Heart right ventricle (tissue), 16 donors: ENCODE data around the gene NEDD9. TPM values are rescaled to one million over a fixed set of nuclear protein-coding genes. Genes with fewer than 3 reads are reported as not detected.

Experiments used
- ATAC-seq, 8 donors: fragments of 200-7000 bp; cut with Tn5 transposase; one replicate each; pipeline ENCODE4 v1.9.1; 2020; ENCODE audit warnings: mild to moderate bottlenecking in 8 of 8, moderate library complexity in 8 of 8, moderate number of reproducible peaks in 1 of 8
- DNase-seq, 2 donors: peaks; one replicate each; pipeline ENCODE4 v3.0.0-alpha.2; 2020
- H3K27ac ChIP-seq, 10 donors: fragments of 200-600 bp; sonication (generic) in 2 of 10; one replicate each; pipeline versions ENCODE4 v1.5.0 to v1.8.0; 2020 to 2022; ENCODE audit warnings: mild to moderate bottlenecking in 3 of 10
- H3K27me3 ChIP-seq, 7 donors: fragments of 200-600 bp; one replicate each; pipeline ENCODE4 v1.8.0; 2021 to 2022; ENCODE audit warnings: mild to moderate bottlenecking in 2 of 7
- H3K36me3 ChIP-seq, 9 donors: fragments of 200-600 bp; sonication (generic) in 1 of 9; one replicate each; pipeline versions ENCODE4 v1.5.0 to v1.8.0; 2020 to 2022; ENCODE audit warnings: mild to moderate bottlenecking in 2 of 9
- H3K4me1 ChIP-seq, 9 donors: fragments of 200-600 bp; sonication (generic) in 1 of 9; one replicate each; pipeline versions ENCODE4 v1.5.0 to v1.8.0; 2020 to 2022; ENCODE audit warnings: mild to moderate bottlenecking in 4 of 9
- H3K4me3 ChIP-seq, 10 donors: fragments of 200-600 bp; sonication (generic) in 2 of 10; one replicate each; pipeline versions ENCODE4 v1.5.0 to v1.8.0; 2020 to 2022; ENCODE audit warnings: mild to moderate bottlenecking in 7 of 10, moderate library complexity in 2 of 10
- H3K9me3 ChIP-seq, 11 donors: fragments of 200-600 bp in 10 of 11; sonication (generic) in 2 of 11; one replicate each; pipeline versions ENCODE4 v1.5.0 to v1.8.0; 2013 to 2022; ENCODE audit warnings: mild to moderate bottlenecking in 2 of 11, control low read depth in 1 of 11, moderate library complexity in 1 of 11
- CTCF ChIP-seq, 9 donors: fragments of 200-600 bp; sonication (generic) in 2 of 9; IDR thresholded peaks; one replicate each; pipeline versions ENCODE4 v1.5.0 to v1.8.0; 2021 to 2022; ENCODE audit warnings: antibody characterized with exemption in 9 of 9, mild to moderate bottlenecking in 5 of 9, moderate library complexity in 1 of 9
- whole genome bisulfite sequencing, 2 donors: extraction: QIAGEN DNeasy Blood & Tissue Kit; methylation state at CpG; one replicate each; pipeline ENCODE4 v1.1.7; 2013; ENCODE audit warnings: inconsistent platforms in 1 of 2; 5-methylcytosine and 5-hydroxymethylcytosine counted together
- intact Hi-C, 10 donors: fragments of 100-400 bp; cut with DNase I; formaldehyde crosslinking; loops; one replicate each; pipeline versions ENCODE4 v1.11.1 to v1.14.2; 2022
- polyA plus RNA-seq, 2 donors: library from polyadenylated mRNA; stranded (reverse); fragments of 200-250 nt; gene quantifications; one replicate each; pipeline ENCODE4 v1.2.3, GENCODE V29; 2013
- total RNA-seq, 10 donors: library from RNA; stranded (reverse); fragmentation: NEBNext Ultra II Directional in 3 of 10; extraction: Animal tissue kit (Norgen Biotek cat#: 25700) in 3 of 10; gene quantifications; one replicate each; pipeline versions ENCODE4 v1.2.1 to v1.2.4, GENCODE V29; 2021 to 2023
- donor health status: Arrhythmogenic right ventricular cardiomyopathy.
- donor health status: ischemic (EF 13 %, LVEDD 7.1; RV severe dilation, severe dysfunction).
- donor health status: healthy with polysubstance abuse.
- donor health status: DM: no; HTN: yes; CAD: no.
- donor health status: DM: no; HTN: no; CAD: no.
- donor health status: ischemic (EF 25% LVEDD 6.9; RV normal size, moderate dysfunction).
- donor health status: ischemic (EF 25% LVEDD 5.7; RV mildly dilated, moderate dysfunction).
- donor health status: healthy.
- donor health status: DM: yes; HTN: yes; CAD: no.
- donor health status: Ischemic cardiomyopathy.
- donor health status: ischemic (EF 35%, LVEDD 5.7; RV mildly dilated, moderate dysfunction).
- donor health status: nonischemic (EF 11% LVEDD 7.7; RV severe dilation, severe dysfunction).
- donor health status: DM: yes; HTN: yes; CAD: no.
- donor health status: PGD.
- donor health status: ischemic (EF 29% LVEDD 5.4; RV normal size, mild dysfunction).
- donor health status: nonischemic (EF 23%, LVEDD 6.1; RV moderate dilation, normal function).

Gene NEDD9
- total and polyA plus RNA-seq, 12 donors, result 10.8 to 34.2 (median 23.3) TPM

- TF ChIP-seq CTCF (IDR thresholded peaks at IDR 0.05), result no peak
- no peaks in the 10 kb centered on the region for H3K36me3 ChIP-seq
- DNase-seq (no peak), ATAC-seq (no peak)
- no peaks in the 10 kb centered on the region for H3K9me3 ChIP-seq
- 93% methylated on average over 6 of the region's 6 CpGs for WGBS, 2 donors
- H3K4me1 ChIP-seq, result peaks cover 7 to 27% (median 19%) of the 10 kb centered on the region in 9 donors
- H3K27me3 ChIP-seq, result no peaks in the 10 kb centered on the region
- intact Hi-C loops, result loop anchor here in 1 of 10 donors (5.0 kb wide), 1 partner anchor 88 kb away; no protein-coding TSS in a partner anchor
- no peak overlapping the region for H3K4me3 ChIP-seq
- peak overlapping the region in 8 of 10 donors; percentile 46 to 85 (median 66) for H3K27ac ChIP-seq
These were observed 31.6 kb upstream of the NEDD9 start for GRCh38 chr6:11264100-11264499.

- 6 to 12% methylated on average over 5 of the region's 5 CpGs for WGBS, 2 donors
- Histone ChIP-seq H3K36me3 (no peaks in the 10 kb centered on the region), H3K27ac (peak overlapping the region; percentile 46 to 85 (median 62)), H3K4me3 (peak overlapping the region in 1 of 10 donors; percentile 20), H3K4me1 (peaks cover 7 to 28% (median 19%) of the 10 kb centered on the region in 9 donors), H3K27me3 (no peaks in the 10 kb centered on the region), H3K9me3 (no peaks in the 10 kb centered on the region)
- DNase-seq (peak in 1 of 2 donors; percentile 79), ATAC-seq (peak; percentile 86 to 97 (median 92))
- no peak for TF ChIP-seq CTCF (IDR thresholded peaks at IDR 0.05)
- intact Hi-C loops, result loop anchor here in 1 of 10 donors (5.0 kb wide), 1 partner anchor 89 kb away; no protein-coding TSS in a partner anchor
These were observed 30.9 kb upstream of the NEDD9 start for GRCh38 chr6:11263291-11263775.

- H3K4me1 ChIP-seq, result peaks cover 7 to 33% (median 19%) of the 10 kb centered on the region in 9 donors
- H3K9me3 ChIP-seq, result no peaks in the 10 kb centered on the region
- intact Hi-C loops, result loop anchor here in 1 of 10 donors (5.0 kb wide), 1 partner anchor 90 kb away; no protein-coding TSS in a partner anchor
- 77 to 80% methylated on average over 4 of the region's 4 CpGs for WGBS, 2 donors
- H3K36me3 ChIP-seq, result no peaks in the 10 kb centered on the region
- peak overlapping the region in 6 of 10 donors; percentile 36 to 85 (median 62) for H3K27ac ChIP-seq
- no peak for TF ChIP-seq CTCF (IDR thresholded peaks at IDR 0.05)
- peak in 6 of 8 donors; percentile 11 to 38 (median 20) for ATAC-seq
- H3K27me3 ChIP-seq, result no peaks in the 10 kb centered on the region
- no peak overlapping the region for H3K4me3 ChIP-seq
- DNase-seq, result no peak
These were observed 29.8 kb upstream of the NEDD9 start for GRCh38 chr6:11262242-11262641.

- 97 to 98% methylated on average over 4 of the region's 4 CpGs for WGBS, 2 donors
- Histone ChIP-seq H3K4me1 (peaks cover 7 to 33% (median 19%) of the 10 kb centered on the region in 9 donors), H3K27me3 (no peaks in the 10 kb centered on the region), H3K4me3 (no peak overlapping the region), H3K27ac (no peak overlapping the region), H3K9me3 (no peaks in the 10 kb centered on the region), H3K36me3 (no peaks in the 10 kb centered on the region)
- intact Hi-C loops, result loop anchor here in 1 of 10 donors (5.0 kb wide), 1 partner anchor 92 kb away; no protein-coding TSS in a partner anchor
- DNase-seq, result no peak
- TF ChIP-seq CTCF (IDR thresholded peaks at IDR 0.05), result no peak
- no peak for ATAC-seq
These were observed 28.0 kb upstream of the NEDD9 start for GRCh38 chr6:11260249-11261038.
